ENCODE results near the gene MST1.

The MST1 gene

GRCh38 chr3:49648354-49649019, 40.8 kb downstream of the MST1 start:
- Mint-ChIP-seq H3K4me1 (peaks cover 12% of the 10 kb centered on the region), H3K27me3 (ENCODE audit: low read depth) (no peaks in the 10 kb centered on the region), H3K36me3 (ENCODE audit: low read depth) (no peaks in the 10 kb centered on the region), H3K4me3 (no peak overlapping the region), H3K9me3 (no peaks in the 10 kb centered on the region), H3K27ac (no peak overlapping the region)
- no peak for TF ChIP-seq CTCF (IDR thresholded peaks at IDR 0.05; ENCODE audit: unreplicated experiment in 3 of 3)

- H3K36me3 Mint-ChIP-seq (ENCODE audit: low read depth): no peaks in the 10 kb centered on the region
- TF ChIP-seq CTCF (IDR thresholded peaks at IDR 0.05; ENCODE audit: unreplicated experiment in 3 of 3): no peak
- no peaks in the 10 kb centered on the region for H3K9me3 Mint-ChIP-seq
- H3K27ac Mint-ChIP-seq: peak overlapping the region in 1 of 3 experiments; percentile 33
- H3K4me3 Mint-ChIP-seq: no peak overlapping the region
- H3K27me3 Mint-ChIP-seq (ENCODE audit: low read depth): no peaks in the 10 kb centered on the region
- peaks cover 6% of the 10 kb centered on the region for H3K4me1 Mint-ChIP-seq
Measured at GRCh38 chr3:49647741-49648140, 41.5 kb downstream of the MST1 start.

GRCh38 chr3:49646236-49646635, 43.0 kb downstream of the MST1 start:
- H3K27ac Mint-ChIP-seq: no peak overlapping the region
- no peak overlapping the region for H3K4me3 Mint-ChIP-seq
- no peaks in the 10 kb centered on the region for H3K36me3 Mint-ChIP-seq (ENCODE audit: low read depth)
- no peaks in the 10 kb centered on the region for H3K9me3 Mint-ChIP-seq
- no peaks in the 10 kb centered on the region for H3K27me3 Mint-ChIP-seq (ENCODE audit: low read depth)
- no peak for TF ChIP-seq CTCF (IDR thresholded peaks at IDR 0.05; ENCODE audit: unreplicated experiment in 3 of 3)
- H3K4me1 Mint-ChIP-seq: peaks cover 6% of the 10 kb centered on the region

- Mint-ChIP-seq H3K4me3 (no peak overlapping the region), H3K36me3 (ENCODE audit: low read depth) (no peaks in the 10 kb centered on the region), H3K27me3 (ENCODE audit: low read depth) (no peaks in the 10 kb centered on the region), H3K9me3 (no peaks in the 10 kb centered on the region), H3K27ac (no peak overlapping the region), H3K4me1 (no peaks in the 10 kb centered on the region)
- TF ChIP-seq CTCF (IDR thresholded peaks at IDR 0.05; ENCODE audit: unreplicated experiment in 3 of 3): no peak
Measured at GRCh38 chr3:49644684-49645083, 44.6 kb downstream of the MST1 start.

GRCh38 chr3:49642708-49643145, 46.5 kb downstream of the MST1 start:
- no peak for TF ChIP-seq CTCF (IDR thresholded peaks at IDR 0.05; ENCODE audit: unreplicated experiment in 3 of 3)
- H3K4me1 Mint-ChIP-seq: no peaks in the 10 kb centered on the region
- no peaks in the 10 kb centered on the region for H3K27me3 Mint-ChIP-seq (ENCODE audit: low read depth)
- no peaks in the 10 kb centered on the region for H3K36me3 Mint-ChIP-seq (ENCODE audit: low read depth)
- no peak overlapping the region for H3K27ac Mint-ChIP-seq
- H3K9me3 Mint-ChIP-seq: no peaks in the 10 kb centered on the region
- H3K4me3 Mint-ChIP-seq: no peak overlapping the region

Measured in nephron (organoid).